ENCODE results near the gene USP13. TPM values are rescaled to one million over a fixed set of nuclear protein-coding genes. Genes with fewer than 3 reads are reported as not detected.

Gene USP13
- total and polyA plus RNA-seq, 2 experiments from 2014 or later = 9.6 to 22.7 TPM

- Histone ChIP-seq H3K36me3 (ENCODE audit: insufficient read depth) (no peaks in the 10 kb centered on the region), H4K20me1 (replicated peaks; ENCODE audit: insufficient read depth) (no peaks in the 10 kb centered on the region), H3K4me2 (no peak overlapping the region), H3K4me3 (no peak overlapping the region), H3K27me3 (ENCODE audit: insufficient read depth) (no peaks in the 10 kb centered on the region), H2AFZ (no peak overlapping the region), H3F3A (replicated peaks; ENCODE audit: low read depth) (no peaks in the 10 kb centered on the region), H3K79me2 (replicated peaks; ENCODE audit: insufficient read depth) (no peaks in the 10 kb centered on the region), H3K9me2 (ENCODE audit: insufficient read depth) (no peaks in the 10 kb centered on the region), H3K27ac (ENCODE audit: low read depth) (no peak overlapping the region), H3K4me1 (ENCODE audit: insufficient read depth) (no peaks in the 10 kb centered on the region)
- no peaks in the 10 kb centered on the region for H3K4me1 Mint-ChIP-seq
- TF ChIP-seq ZNF462 (CRISPR knock-in tag; IDR thresholded peaks at IDR 0.05) (no peak), EZH2phosphoT487 (IDR thresholded peaks at IDR 0.05; ENCODE audit: unreplicated experiment) (no peak), REST (IDR thresholded peaks at IDR 0.05; ENCODE audit: unreplicated experiment) (no peak), STAT1 (IDR thresholded peaks at IDR 0.05; ENCODE audit: unreplicated experiment) (no peak), JUNB (IDR thresholded peaks at IDR 0.05; ENCODE audit: unreplicated experiment) (no peak), POLR2AphosphoS5 (IDR thresholded peaks at IDR 0.05; ENCODE audit: low read depth) (no peak), ETS1 (IDR thresholded peaks at IDR 0.05) (no peak), ZNF331 (CRISPR knock-in tag; IDR thresholded peaks at IDR 0.05; ENCODE audit: low read depth) (no peak), CREB1 (CRISPR knock-in tag; IDR thresholded peaks at IDR 0.05; ENCODE audit: low read depth) (no peak), EZH2 (IDR thresholded peaks at IDR 0.05; ENCODE audit: low read depth, unreplicated experiment) (no peak)
- no peak overlapping the region for H3K4me3 Mint-ChIP-seq
- no peak for ATAC-seq
- H3K36me3 Mint-ChIP-seq (ENCODE audit: low read depth) = no peaks in the 10 kb centered on the region
- no peaks in the 10 kb centered on the region for H3K27me3 Mint-ChIP-seq (ENCODE audit: insufficient read depth, low read depth, poor library complexity)
- H3K9me3 Mint-ChIP-seq = no peaks in the 10 kb centered on the region
- no peak overlapping the region for H3K27ac Mint-ChIP-seq
- DNase-seq (ENCODE audit: low spot score) = no peak
Measured at GRCh38 chr3:179801856-179802255, 149.0 kb downstream of the USP13 start.
